Loucy (cell line): ENCODE results near the gene TBX19.

ENCODE experiments used
- H2AFZ ChIP-seq: fragments of 200-600 bp; sonication (generic); 2 replicates; pipeline ENCODE4 v1.6.0; 2016; ENCODE audit warnings: antibody characterized with exemption, mild to moderate bottlenecking, low read length, moderate library complexity
- H3F3A ChIP-seq: fragments of 200-600 bp; 2 replicates; pipeline ENCODE4 v1.6.0; 2016; ENCODE audit warnings: antibody characterized with exemption, low read depth, mild to moderate bottlenecking
- H3K27me3 ChIP-seq: fragments of 200-600 bp; sonication (generic); 2 replicates; pipeline ENCODE4 v1.6.1; 2014; ENCODE audit warnings: low read length, mild to moderate bottlenecking; ENCODE audit not compliant: insufficient read depth, poor library complexity, severe bottlenecking
- H3K36me3 ChIP-seq: fragments of 200-600 bp; sonication (generic); 2 replicates; pipeline ENCODE4 v1.6.1; 2016; ENCODE audit warnings: low read length; ENCODE audit not compliant: insufficient read depth
- H3K4me1 ChIP-seq: fragments of 200-600 bp; sonication (generic); 2 replicates; pipeline ENCODE4 v1.5.1; 2014; ENCODE audit warnings: low read length, mild to moderate bottlenecking; ENCODE audit not compliant: insufficient read depth, poor library complexity, severe bottlenecking
- H3K4me2 ChIP-seq: fragments of 200-600 bp; sonication (generic); 2 replicates; pipeline ENCODE4 v1.6.0; 2014; ENCODE audit warnings: antibody characterized with exemption, low read length, low read depth, mild to moderate bottlenecking; ENCODE audit not compliant: poor library complexity, severe bottlenecking
- H3K4me3 ChIP-seq: fragments of 200-600 bp; sonication (generic); 2 replicates; pipeline ENCODE4 v1.5.1; 2014; ENCODE audit warnings: low read length, mild to moderate bottlenecking, mixed read lengths; ENCODE audit not compliant: poor library complexity, severe bottlenecking
- H3K79me2 ChIP-seq: fragments of 200-600 bp; sonication (generic); 2 replicates; pipeline ENCODE4 v1.6.1; 2014; ENCODE audit warnings: low read length; ENCODE audit not compliant: insufficient read depth
- H3K9ac ChIP-seq: fragments of 200-600 bp; sonication (generic); 2 replicates; pipeline ENCODE4 v1.6.0; 2014; ENCODE audit warnings: mild to moderate bottlenecking, low read depth, low read length, moderate library complexity; ENCODE audit not compliant: poor library complexity, severe bottlenecking
- H3K9me2 ChIP-seq: fragments of 200-600 bp; sonication (generic); replicated peaks from 2 replicates; pipeline ENCODE4 v1.6.1; 2016; ENCODE audit warnings: low read depth, low read length, mixed read lengths
- H3K9me3 ChIP-seq: fragments of 200-600 bp; sonication (generic); 2 replicates; pipeline ENCODE4 v1.6.1; 2014; ENCODE audit warnings: mild to moderate bottlenecking, antibody characterized with exemption, low read length, low read depth; ENCODE audit not compliant: insufficient read depth
- H4K20me1 ChIP-seq: fragments of 200-600 bp; sonication (generic); 2 replicates; pipeline ENCODE4 v1.6.0; 2014; ENCODE audit warnings: antibody characterized with exemption, low read length, mild to moderate bottlenecking; ENCODE audit not compliant: insufficient read depth, poor library complexity, severe bottlenecking
- EZH2phosphoT487 ChIP-seq: fragments of 200-600 bp; IDR thresholded peaks from 2 replicates; pipeline ENCODE4 v1.6.1; 2018; ENCODE audit warnings: antibody characterized with exemption, mild to moderate bottlenecking, moderate library complexity, borderline replicate concordance
- TF ChIP-seq, protein P1 (sequence below): fragments of 200-600 bp; sonication (generic); conservative IDR thresholded peaks from 2 replicates; pipeline ENCODE4 v1.5.1; 2014; ENCODE audit warnings: mild to moderate bottlenecking, antibody characterized with exemption, low read length

Gene TBX19

DNA sequence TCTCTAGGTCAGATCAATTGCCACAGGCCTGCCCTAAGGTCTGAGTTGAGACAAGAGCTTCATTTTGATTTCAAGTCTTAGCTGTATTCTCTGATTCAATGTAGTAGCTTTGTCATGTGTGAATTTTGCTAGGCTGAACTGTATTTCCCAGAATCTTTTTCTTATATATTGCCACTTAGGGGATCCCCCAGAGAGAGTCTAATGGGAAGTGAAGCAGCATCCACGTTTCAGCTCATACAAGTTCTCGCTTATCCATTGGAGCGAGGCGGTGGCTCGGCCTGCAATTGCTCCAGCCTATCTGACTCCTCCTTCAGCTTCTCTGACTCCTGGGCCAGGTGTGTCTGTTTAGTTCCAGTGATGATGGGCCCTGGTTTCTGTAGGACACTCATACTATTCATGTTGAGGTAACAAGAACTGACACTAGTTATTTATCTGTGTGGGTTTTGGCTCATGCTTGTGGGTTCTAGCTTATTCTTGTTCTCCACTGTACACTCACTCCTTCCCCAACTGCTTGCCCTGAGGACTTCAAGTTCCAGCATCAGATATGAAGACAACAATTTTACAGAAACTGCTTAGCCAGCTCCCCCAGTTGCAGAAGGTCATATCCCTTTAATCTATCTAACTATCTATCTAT, 48.2 kb downstream of the TBX19 start:
- Histone ChIP-seq H3K9me2 (no peaks in the 10 kb centered on the region), H3K9ac (no peak overlapping the region), H3K79me2 (no peaks in the 10 kb centered on the region), H3F3A (no peaks in the 10 kb centered on the region), H3K9me3 (no peaks in the 10 kb centered on the region), H2AFZ (no peak overlapping the region), H3K4me3 (no peak overlapping the region), H3K4me2 (no peak overlapping the region), H3K27me3 (no peaks in the 10 kb centered on the region), H4K20me1 (no peaks in the 10 kb centered on the region), H3K36me3 (no peaks in the 10 kb centered on the region), H3K4me1 (no peaks in the 10 kb centered on the region)
- no peak for TF ChIP-seq EZH2phosphoT487
- TF ChIP-seq, protein P1, sequence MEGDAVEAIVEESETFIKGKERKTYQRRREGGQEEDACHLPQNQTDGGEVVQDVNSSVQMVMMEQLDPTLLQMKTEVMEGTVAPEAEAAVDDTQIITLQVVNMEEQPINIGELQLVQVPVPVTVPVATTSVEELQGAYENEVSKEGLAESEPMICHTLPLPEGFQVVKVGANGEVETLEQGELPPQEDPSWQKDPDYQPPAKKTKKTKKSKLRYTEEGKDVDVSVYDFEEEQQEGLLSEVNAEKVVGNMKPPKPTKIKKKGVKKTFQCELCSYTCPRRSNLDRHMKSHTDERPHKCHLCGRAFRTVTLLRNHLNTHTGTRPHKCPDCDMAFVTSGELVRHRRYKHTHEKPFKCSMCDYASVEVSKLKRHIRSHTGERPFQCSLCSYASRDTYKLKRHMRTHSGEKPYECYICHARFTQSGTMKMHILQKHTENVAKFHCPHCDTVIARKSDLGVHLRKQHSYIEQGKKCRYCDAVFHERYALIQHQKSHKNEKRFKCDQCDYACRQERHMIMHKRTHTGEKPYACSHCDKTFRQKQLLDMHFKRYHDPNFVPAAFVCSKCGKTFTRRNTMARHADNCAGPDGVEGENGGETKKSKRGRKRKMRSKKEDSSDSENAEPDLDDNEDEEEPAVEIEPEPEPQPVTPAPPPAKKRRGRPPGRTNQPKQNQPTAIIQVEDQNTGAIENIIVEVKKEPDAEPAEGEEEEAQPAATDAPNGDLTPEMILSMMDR = no peak

- TF ChIP-seq, protein P1 = no peak
- no peak for TF ChIP-seq EZH2phosphoT487
Observed at GRCh38 chr1:168330285-168330684, 49.6 kb downstream of the TBX19 start.

DNA sequence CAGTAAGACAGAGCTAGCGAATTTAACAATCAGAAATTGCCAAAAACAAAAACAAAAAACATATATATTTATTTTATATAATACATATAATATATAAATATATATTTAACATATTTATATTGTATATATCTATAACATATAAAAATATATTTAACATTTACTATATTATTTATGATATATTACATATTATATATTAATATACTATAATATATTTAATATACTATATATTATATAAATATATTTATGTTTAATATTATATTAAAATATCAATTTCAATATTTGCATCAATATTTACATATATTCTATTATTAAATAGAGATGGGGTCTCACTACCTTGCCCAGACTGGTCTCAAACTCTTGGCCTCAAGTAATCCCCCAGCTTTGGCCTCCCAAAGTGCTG, 50.9 kb downstream of the TBX19 start:
- Histone ChIP-seq H3K9me3 (no peaks in the 10 kb centered on the region), H3K36me3 (no peaks in the 10 kb centered on the region), H3K79me2 (no peaks in the 10 kb centered on the region), H3K9me2 (no peaks in the 10 kb centered on the region), H2AFZ (no peak overlapping the region), H4K20me1 (no peaks in the 10 kb centered on the region), H3F3A (no peaks in the 10 kb centered on the region), H3K9ac (no peak overlapping the region), H3K4me2 (no peak overlapping the region), H3K4me3 (no peak overlapping the region), H3K27me3 (no peaks in the 10 kb centered on the region), H3K4me1 (no peaks in the 10 kb centered on the region)
- TF ChIP-seq EZH2phosphoT487 = no peak
- TF ChIP-seq, protein P1 = no peak

More at GRCh38 chr1:168330285-168330684, 49.6 kb downstream of the TBX19 start:
- no peaks in the 10 kb centered on the region for H3K9me2 ChIP-seq
- no peaks in the 10 kb centered on the region for H3F3A ChIP-seq
- no peaks in the 10 kb centered on the region for H3K36me3 ChIP-seq
- H4K20me1 ChIP-seq = no peaks in the 10 kb centered on the region
- no peaks in the 10 kb centered on the region for H3K27me3 ChIP-seq
- H3K4me3 ChIP-seq = no peak overlapping the region
- no peak overlapping the region for H2AFZ ChIP-seq
- H3K4me1 ChIP-seq = no peaks in the 10 kb centered on the region
- no peak overlapping the region for H3K9ac ChIP-seq
- H3K4me2 ChIP-seq = no peak overlapping the region
- H3K79me2 ChIP-seq = no peaks in the 10 kb centered on the region
- no peaks in the 10 kb centered on the region for H3K9me3 ChIP-seq
